GM19239 (cell line): ENCODE results near the gene ACAP3.
"Not testable (repeated sequence)": the region's sequence is repeated elsewhere in the genome, so short reads cannot be mapped to it uniquely, and the experiment has no call there.

Source experiments
- DNase-seq: peaks from one replicate; pipeline ENCODE4 v3.0.0; 2011; ENCODE audit warnings: low spot score; ENCODE audit not compliant: insufficient read length
- FAIRE-seq: peaks from 2 replicates; lab custom pipeline; 2011; peaks lifted over from hg19 to GRCh38; lab: Jason Lieb, UNC

The ACAP3 gene

GRCh38 chr1:1316199-1316598 lies 8.5 kb upstream of the ACAP3 start:
- not testable (repeated sequence) for DNase-seq, FAIRE-seq

GRCh38 chr1:1315435-1315954 lies 7.8 kb upstream of the ACAP3 start:
- FAIRE-seq (no peak), DNase-seq (no peak)

GRCh38 chr1:1314678-1315335 lies 7.1 kb upstream of the ACAP3 start:
- FAIRE-seq (no peak), DNase-seq (no peak)

GRCh38 chr1:1314237-1314586 lies 6.5 kb upstream of the ACAP3 start:
- DNase-seq (no peak), FAIRE-seq (no peak)

GRCh38 chr1:1313500-1314236 lies 5.9 kb upstream of the ACAP3 start:
- DNase-seq (no peak), FAIRE-seq (no peak)

- FAIRE-seq (no peak), DNase-seq (no peak)
Observed at GRCh38 chr1:1312450-1313314, 5.0 kb upstream of the ACAP3 start.

GRCh38 chr1:1311107-1312104 lies 3.7 kb upstream of the ACAP3 start:
- DNase-seq (no peak), FAIRE-seq (no peak)

GRCh38 chr1:1310476-1311053 lies 2.8 kb upstream of the ACAP3 start:
- no peak for DNase-seq
- FAIRE-seq, result no peak

GRCh38 chr1:1310109-1310385 lies 2.3 kb upstream of the ACAP3 start:
- FAIRE-seq, result no peak
- no peak for DNase-seq

- no peak for FAIRE-seq
- DNase-seq, result no peak
Observed at GRCh38 chr1:1309251-1310108, 1.8 kb upstream of the ACAP3 start.

GRCh38 chr1:1308756-1309250 lies 1.1 kb upstream of the ACAP3 start:
- no peak for DNase-seq
- FAIRE-seq, result no peak

GRCh38 chr1:1307261-1307922 lies 338 bp downstream of the ACAP3 start:
- DNase-seq, result no peak
- FAIRE-seq, result no peak

- DNase-seq (no peak), FAIRE-seq (no peak)
Observed at GRCh38 chr1:1306661-1307260, 969 bp downstream of the ACAP3 start.

- peak; percentile 51 for FAIRE-seq
- DNase-seq, result no peak
Observed at GRCh38 chr1:1306070-1306660, 1.6 kb downstream of the ACAP3 start.

- DNase-seq, result peak; percentile 81
- FAIRE-seq, result peak; percentile 75
Observed at GRCh38 chr1:1305300-1306069, 2.2 kb downstream of the ACAP3 start.
